DND-41 (cell line): ENCODE measurements around the gene CASQ2.

Experiments
- ATAC-seq: fragments of 200-7000 bp; cut with Tn5 transposase; 3 replicates; pipeline ENCODE4 v1.9.1; 2021; ENCODE audit warnings: low read depth; ENCODE audit not compliant: insufficient read depth
- DNase-seq: peaks from one replicate; pipeline ENCODE4 v3.0.0-alpha.2; 2020
- H2AFZ ChIP-seq: 2 replicates; pipeline ENCODE4 v1.6.0; 2012; ENCODE audit warnings: low read depth, low read length
- H3K27ac ChIP-seq: 2 replicates; pipeline ENCODE4 v1.5.1; 2012; ENCODE audit warnings: low read length, inconsistent platforms
- H3K27me3 ChIP-seq: fragments of 200-600 bp; sonication (generic); 2 replicates; pipeline ENCODE4 v1.6.0; 2012; ENCODE audit warnings: low read length, mild to moderate bottlenecking, inconsistent platforms; ENCODE audit not compliant: insufficient read depth, poor library complexity
- H3K36me3 ChIP-seq: 2 replicates; pipeline ENCODE4 v1.5.1; 2012; ENCODE audit warnings: low read length, inconsistent platforms; ENCODE audit not compliant: insufficient read depth
- H3K4me1 ChIP-seq: 2 replicates; pipeline ENCODE4 v1.5.1; 2012; ENCODE audit warnings: mild to moderate bottlenecking, low read length; ENCODE audit not compliant: insufficient read depth
- H3K4me2 ChIP-seq: 2 replicates; pipeline ENCODE4 v1.6.0; 2012; ENCODE audit warnings: mild to moderate bottlenecking, moderate library complexity, low read length, inconsistent platforms; ENCODE audit not compliant: insufficient read depth
- H3K4me3 ChIP-seq, 2 experiments: fragments of 200-600 bp in 1 of 2; shearing (Covaris generic) in 1 of 2; 2 replicates each; pipeline ENCODE4 v1.5.1; 2012 to 2016; ENCODE audit warnings: inconsistent platforms in 2 of 2, low read length in 2 of 2, mild to moderate bottlenecking in 2 of 2, low read depth in 1 of 2, moderate library complexity in 1 of 2
- H3K79me2 ChIP-seq: 2 replicates; pipeline ENCODE4 v1.6.0; 2012; ENCODE audit warnings: low read length, inconsistent platforms; ENCODE audit not compliant: insufficient read depth
- H3K9ac ChIP-seq: 2 replicates; pipeline ENCODE4 v1.6.0; 2012; ENCODE audit warnings: low read depth, mild to moderate bottlenecking, inconsistent platforms, low read length, moderate library complexity
- H3K9me3 ChIP-seq: 2 replicates; pipeline ENCODE4 v1.5.1; 2012; ENCODE audit warnings: low read length, moderate library complexity, mild to moderate bottlenecking, inconsistent platforms; ENCODE audit not compliant: insufficient read depth, severe bottlenecking
- H4K20me1 ChIP-seq: 2 replicates; pipeline ENCODE4 v1.6.0; 2012; ENCODE audit warnings: low read length; ENCODE audit not compliant: insufficient read depth
- EZH2 ChIP-seq: IDR thresholded peaks from 3 replicates; pipeline ENCODE4 v1.6.1; 2012; ENCODE audit warnings: borderline replicate concordance, low read depth, mild to moderate bottlenecking, moderate library complexity, low read length, inconsistent platforms; ENCODE audit not compliant: severe bottlenecking
- TF ChIP-seq, protein P1 (sequence below): IDR thresholded peaks from 2 replicates; pipeline ENCODE4 v1.5.1; 2012; ENCODE audit warnings: borderline replicate concordance, low read length, moderate library complexity, mild to moderate bottlenecking; ENCODE audit not compliant: poor library complexity, severe bottlenecking; ENCODE audit errors: extremely low read depth

The CASQ2 gene

DNA sequence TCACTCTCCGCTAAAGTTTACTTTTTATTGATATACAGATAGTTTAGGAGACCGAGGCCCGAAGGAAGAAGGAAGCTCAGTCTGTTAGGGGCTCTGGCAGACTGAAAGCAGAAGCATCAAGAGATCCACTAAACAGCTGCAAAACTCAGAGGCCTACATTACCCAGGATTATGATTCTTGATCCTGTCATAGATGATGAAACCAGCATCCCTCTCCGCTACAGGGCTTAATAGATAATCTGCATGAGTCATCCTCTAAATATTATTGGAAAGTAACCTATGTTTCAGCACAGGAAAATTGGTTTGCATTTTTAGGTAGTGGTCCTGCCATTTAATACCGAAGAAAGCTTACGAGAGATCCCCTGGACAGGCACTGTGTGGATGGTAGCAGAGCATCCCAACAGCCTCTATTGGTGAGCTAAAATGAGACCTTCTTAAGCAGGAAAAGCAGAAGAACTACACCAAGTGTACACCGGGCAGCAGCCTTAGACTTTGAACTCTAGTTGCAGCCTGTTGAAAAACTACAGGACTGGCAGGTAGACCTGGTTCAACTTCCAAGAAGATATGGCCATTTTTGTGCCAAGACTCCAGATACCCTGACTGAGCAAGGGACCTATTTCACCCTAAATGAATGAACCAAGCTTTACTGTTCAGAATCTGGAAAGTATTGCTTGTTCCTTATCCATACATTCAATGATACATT lies 6.8 kb downstream of the CASQ2 start:
- no peak overlapping the region for H3K27ac ChIP-seq
- no peak overlapping the region for H2AFZ ChIP-seq
- H3K79me2 ChIP-seq, result no peaks in the 10 kb centered on the region
- no peak overlapping the region for H3K4me2 ChIP-seq
- DNase-seq (no peak), ATAC-seq (no peak)
- H3K36me3 ChIP-seq, result no peaks in the 10 kb centered on the region
- no peaks in the 10 kb centered on the region for H3K27me3 ChIP-seq
- no peak for TF ChIP-seq EZH2
- TF ChIP-seq, protein P1, sequence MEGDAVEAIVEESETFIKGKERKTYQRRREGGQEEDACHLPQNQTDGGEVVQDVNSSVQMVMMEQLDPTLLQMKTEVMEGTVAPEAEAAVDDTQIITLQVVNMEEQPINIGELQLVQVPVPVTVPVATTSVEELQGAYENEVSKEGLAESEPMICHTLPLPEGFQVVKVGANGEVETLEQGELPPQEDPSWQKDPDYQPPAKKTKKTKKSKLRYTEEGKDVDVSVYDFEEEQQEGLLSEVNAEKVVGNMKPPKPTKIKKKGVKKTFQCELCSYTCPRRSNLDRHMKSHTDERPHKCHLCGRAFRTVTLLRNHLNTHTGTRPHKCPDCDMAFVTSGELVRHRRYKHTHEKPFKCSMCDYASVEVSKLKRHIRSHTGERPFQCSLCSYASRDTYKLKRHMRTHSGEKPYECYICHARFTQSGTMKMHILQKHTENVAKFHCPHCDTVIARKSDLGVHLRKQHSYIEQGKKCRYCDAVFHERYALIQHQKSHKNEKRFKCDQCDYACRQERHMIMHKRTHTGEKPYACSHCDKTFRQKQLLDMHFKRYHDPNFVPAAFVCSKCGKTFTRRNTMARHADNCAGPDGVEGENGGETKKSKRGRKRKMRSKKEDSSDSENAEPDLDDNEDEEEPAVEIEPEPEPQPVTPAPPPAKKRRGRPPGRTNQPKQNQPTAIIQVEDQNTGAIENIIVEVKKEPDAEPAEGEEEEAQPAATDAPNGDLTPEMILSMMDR, result no peak
- H3K4me3 ChIP-seq, result no peak overlapping the region
- H3K4me1 ChIP-seq, result no peaks in the 10 kb centered on the region
- no peaks in the 10 kb centered on the region for H4K20me1 ChIP-seq
- H3K9ac ChIP-seq, result no peak overlapping the region
- H3K9me3 ChIP-seq, result no peaks in the 10 kb centered on the region

DNA sequence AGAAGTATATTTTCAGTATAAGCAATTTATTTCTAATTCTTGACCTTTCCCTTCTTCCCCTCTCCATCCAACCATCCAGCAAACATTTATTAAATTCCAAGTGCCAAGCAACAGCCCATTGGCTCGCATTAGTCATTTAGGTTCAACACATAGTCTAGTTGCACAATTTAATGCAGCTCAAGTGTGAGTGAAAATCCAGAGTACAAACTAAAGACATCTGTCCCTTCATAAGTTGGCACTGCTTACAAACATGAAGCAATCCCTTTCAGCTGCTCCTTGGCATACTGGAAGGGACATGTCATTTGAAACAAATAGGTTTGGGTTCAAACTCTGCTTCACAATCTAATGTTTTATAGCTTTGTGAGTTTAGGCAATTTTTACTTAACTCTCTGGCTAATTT lies 10.7 kb downstream of the CASQ2 start:
- no peaks in the 10 kb centered on the region for H3K9me3 ChIP-seq
- DNase-seq, result no peak
- H3K27ac ChIP-seq, result no peak overlapping the region
- no peaks in the 10 kb centered on the region for H3K36me3 ChIP-seq
- no peaks in the 10 kb centered on the region for H3K4me1 ChIP-seq
- H3K4me2 ChIP-seq, result no peak overlapping the region
- H3K9ac ChIP-seq, result no peak overlapping the region
- no peaks in the 10 kb centered on the region for H4K20me1 ChIP-seq
- TF ChIP-seq, protein P1, result no peak
- TF ChIP-seq EZH2, result no peak
- no peak overlapping the region for H2AFZ ChIP-seq
- peaks cover 10% of the 10 kb centered on the region for H3K27me3 ChIP-seq
- H3K79me2 ChIP-seq, result no peaks in the 10 kb centered on the region
- ATAC-seq, result no peak
- no peak overlapping the region for H3K4me3 ChIP-seq

DNA sequence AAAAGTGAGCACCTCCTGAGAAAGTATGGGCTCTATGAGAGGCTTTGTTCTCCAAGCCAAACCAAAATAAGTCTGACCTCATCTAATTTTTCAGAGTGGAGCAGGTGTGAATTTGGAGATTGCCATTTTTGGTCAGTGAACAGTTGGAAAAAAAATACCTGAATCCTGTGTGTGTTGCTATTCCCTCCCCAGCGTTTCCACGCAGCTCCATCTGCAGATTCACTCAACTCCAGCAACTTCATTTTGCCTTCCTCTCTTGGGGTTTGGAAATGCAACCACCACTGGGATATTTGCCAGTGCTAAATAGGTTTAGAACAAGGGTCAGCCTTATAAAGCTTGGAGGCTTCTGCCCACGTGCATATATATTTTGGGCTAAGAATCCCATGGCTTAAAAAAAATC lies 11.2 kb downstream of the CASQ2 start:
- H3K4me2 ChIP-seq, result no peak overlapping the region
- no peaks in the 10 kb centered on the region for H3K4me1 ChIP-seq

More for the DNA sequence above, 11.2 kb downstream of the CASQ2 start:
- peaks cover 15% of the 10 kb centered on the region for H3K27me3 ChIP-seq
- no peak for DNase-seq
- no peak overlapping the region for H2AFZ ChIP-seq
- no peaks in the 10 kb centered on the region for H3K36me3 ChIP-seq
- TF ChIP-seq, protein P1, result no peak
- no peak for TF ChIP-seq EZH2
- H3K9me3 ChIP-seq, result no peaks in the 10 kb centered on the region
- H3K27ac ChIP-seq, result no peak overlapping the region
- no peak overlapping the region for H3K4me3 ChIP-seq
- ATAC-seq, result no peak
- H3K79me2 ChIP-seq, result no peaks in the 10 kb centered on the region
- H4K20me1 ChIP-seq, result no peaks in the 10 kb centered on the region
- H3K9ac ChIP-seq, result no peak overlapping the region
